Measurements from ENCODE around the gene BEAN1. TPM values are rescaled to one million over a fixed set of nuclear protein-coding genes. Genes with fewer than 3 reads are reported as not detected.

BEAN1 gene
- total RNA-seq, 1 experiment from 2014 or later = 0.24 TPM

DNA sequence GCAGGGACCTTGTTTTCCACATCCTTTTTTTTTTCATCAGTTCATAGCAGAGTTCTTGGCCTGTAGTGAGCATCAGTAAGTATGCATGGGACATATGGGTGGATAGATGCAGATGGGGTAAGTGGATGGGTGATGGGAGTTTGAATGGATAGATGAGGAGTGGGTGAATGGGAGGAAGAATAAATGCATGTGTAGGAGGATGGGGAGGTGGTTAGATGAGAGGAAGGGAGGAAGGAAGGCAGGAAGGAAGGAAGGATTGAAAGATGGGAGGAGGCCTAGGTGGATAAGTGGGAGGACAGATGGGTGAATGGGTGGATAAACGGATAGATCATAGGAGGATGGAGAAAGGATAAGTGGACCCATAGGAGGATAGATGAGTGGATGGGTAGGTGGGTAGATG lies 3.9 kb upstream of the BEAN1 start:
- Histone ChIP-seq H4K91ac (ENCODE audit: insufficient read length, low read depth, low read length) (no peak overlapping the region), H2BK20ac (ENCODE audit: low read depth, low read length, poor library complexity, severe bottlenecking) (no peak overlapping the region), H2AK5ac (ENCODE audit: insufficient read length, low read length) (no peak overlapping the region), H3K4me2 (ENCODE audit: insufficient read depth, insufficient read length, low read length) (no peak overlapping the region), H3T11ph (ENCODE audit: low read length) (no peak overlapping the region), H3K23ac (ENCODE audit: insufficient read length, low read depth, low read length) (no peak overlapping the region), H3K79me1 (ENCODE audit: insufficient read depth, low read depth, low read length, poor library complexity, severe bottlenecking) (no peaks in the 10 kb centered on the region), H2BK120ac (ENCODE audit: low read depth, low read length, poor library complexity, severe bottlenecking) (no peak overlapping the region), H2BK5ac (ENCODE audit: insufficient read length, low read length) (no peak overlapping the region), H4K20me1 (ENCODE audit: control insufficient read depth, insufficient read depth, insufficient read length) (no peaks in the 10 kb centered on the region), H4K5ac (ENCODE audit: insufficient read length, low read depth, low read length) (no peak overlapping the region), H3K18ac (ENCODE audit: insufficient read length, low read depth, low read length) (no peak overlapping the region), H3K14ac (ENCODE audit: insufficient read depth, low read length) (no peak overlapping the region), H3K23me2 (ENCODE audit: insufficient read length, low read depth, low read length, poor library complexity, severe bottlenecking) (peaks cover 10% of the 10 kb centered on the region), H2AFZ (ENCODE audit: low read length) (no peak overlapping the region), H3K27ac (ENCODE audit: insufficient read length, low read depth, low read length) (no peak overlapping the region), H3K27me3 (ENCODE audit: insufficient read depth, low read length) (peaks cover 30% of the 10 kb centered on the region), H2BK15ac (ENCODE audit: low read depth, low read length) (no peak overlapping the region), H3K79me2 (ENCODE audit: insufficient read depth, low read length) (no peaks in the 10 kb centered on the region), H3K9ac (ENCODE audit: extremely low read depth, insufficient read length, low read length) (no peak overlapping the region), H3K4me1 (ENCODE audit: insufficient read depth, low read length) (no peaks in the 10 kb centered on the region), H3K56ac (ENCODE audit: insufficient read length, low read depth, low read length) (no peak overlapping the region), H4K8ac (replicated peaks; ENCODE audit: insufficient read length, low read depth, low read length) (no peak overlapping the region), H3K9me3 (ENCODE audit: control insufficient read depth, low read depth, low read length) (no peaks in the 10 kb centered on the region), H3K4ac (ENCODE audit: low read depth, low read length) (no peak overlapping the region), H2BK12ac (ENCODE audit: insufficient read length, low read depth, low read length) (no peak overlapping the region)
- no peak overlapping the region for H3K27ac Mint-ChIP-seq
- WGBS (ENCODE audit: extremely low coverage, insufficient read length, low lambda C conversion rate) = no CpG with 5 or more reads among the region's 1 CpG
- H3K4me3 Mint-ChIP-seq = no peak overlapping the region
- no peaks in the 10 kb centered on the region; a peak in 1 of 7 replicates for H3K36me3 Mint-ChIP-seq (ENCODE audit: insufficient read depth in 1 of 3, low read depth in 3 of 3)
- TF ChIP-seq, protein P1, sequence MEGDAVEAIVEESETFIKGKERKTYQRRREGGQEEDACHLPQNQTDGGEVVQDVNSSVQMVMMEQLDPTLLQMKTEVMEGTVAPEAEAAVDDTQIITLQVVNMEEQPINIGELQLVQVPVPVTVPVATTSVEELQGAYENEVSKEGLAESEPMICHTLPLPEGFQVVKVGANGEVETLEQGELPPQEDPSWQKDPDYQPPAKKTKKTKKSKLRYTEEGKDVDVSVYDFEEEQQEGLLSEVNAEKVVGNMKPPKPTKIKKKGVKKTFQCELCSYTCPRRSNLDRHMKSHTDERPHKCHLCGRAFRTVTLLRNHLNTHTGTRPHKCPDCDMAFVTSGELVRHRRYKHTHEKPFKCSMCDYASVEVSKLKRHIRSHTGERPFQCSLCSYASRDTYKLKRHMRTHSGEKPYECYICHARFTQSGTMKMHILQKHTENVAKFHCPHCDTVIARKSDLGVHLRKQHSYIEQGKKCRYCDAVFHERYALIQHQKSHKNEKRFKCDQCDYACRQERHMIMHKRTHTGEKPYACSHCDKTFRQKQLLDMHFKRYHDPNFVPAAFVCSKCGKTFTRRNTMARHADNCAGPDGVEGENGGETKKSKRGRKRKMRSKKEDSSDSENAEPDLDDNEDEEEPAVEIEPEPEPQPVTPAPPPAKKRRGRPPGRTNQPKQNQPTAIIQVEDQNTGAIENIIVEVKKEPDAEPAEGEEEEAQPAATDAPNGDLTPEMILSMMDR (conservative IDR thresholded peaks at IDR 0.05) = no peak
- no peaks in the 10 kb centered on the region; a peak in 1 of 5 replicates for H3K9me3 Mint-ChIP-seq
- no peak for DNase-seq
- peaks cover 2 to 18% of the 10 kb centered on the region in 2 experiments; a peak in 2 of 4 replicates for H3K4me1 Mint-ChIP-seq
- peaks cover 77% of the 10 kb centered on the region for H3K27me3 Mint-ChIP-seq (ENCODE audit: low read depth)
